Loucy (cell line): ENCODE results near the gene CTSF.

Experiments
- H2AFZ ChIP-seq: fragments of 200-600 bp; sonication (generic); 2 replicates; pipeline ENCODE4 v1.6.0; 2016; ENCODE audit warnings: antibody characterized with exemption, mild to moderate bottlenecking, low read length, moderate library complexity
- H3F3A ChIP-seq: fragments of 200-600 bp; 2 replicates; pipeline ENCODE4 v1.6.0; 2016; ENCODE audit warnings: antibody characterized with exemption, low read depth, mild to moderate bottlenecking
- H3K27me3 ChIP-seq: fragments of 200-600 bp; sonication (generic); 2 replicates; pipeline ENCODE4 v1.6.1; 2014; ENCODE audit warnings: low read length, mild to moderate bottlenecking; ENCODE audit not compliant: insufficient read depth, poor library complexity, severe bottlenecking
- H3K36me3 ChIP-seq: fragments of 200-600 bp; sonication (generic); 2 replicates; pipeline ENCODE4 v1.6.1; 2016; ENCODE audit warnings: low read length; ENCODE audit not compliant: insufficient read depth
- H3K4me1 ChIP-seq: fragments of 200-600 bp; sonication (generic); 2 replicates; pipeline ENCODE4 v1.5.1; 2014; ENCODE audit warnings: low read length, mild to moderate bottlenecking; ENCODE audit not compliant: insufficient read depth, poor library complexity, severe bottlenecking
- H3K4me2 ChIP-seq: fragments of 200-600 bp; sonication (generic); 2 replicates; pipeline ENCODE4 v1.6.0; 2014; ENCODE audit warnings: antibody characterized with exemption, low read length, low read depth, mild to moderate bottlenecking; ENCODE audit not compliant: poor library complexity, severe bottlenecking
- H3K4me3 ChIP-seq: fragments of 200-600 bp; sonication (generic); 2 replicates; pipeline ENCODE4 v1.5.1; 2014; ENCODE audit warnings: low read length, mild to moderate bottlenecking, mixed read lengths; ENCODE audit not compliant: poor library complexity, severe bottlenecking
- H3K79me2 ChIP-seq: fragments of 200-600 bp; sonication (generic); 2 replicates; pipeline ENCODE4 v1.6.1; 2014; ENCODE audit warnings: low read length; ENCODE audit not compliant: insufficient read depth
- H3K9ac ChIP-seq: fragments of 200-600 bp; sonication (generic); 2 replicates; pipeline ENCODE4 v1.6.0; 2014; ENCODE audit warnings: mild to moderate bottlenecking, low read depth, low read length, moderate library complexity; ENCODE audit not compliant: poor library complexity, severe bottlenecking
- H3K9me2 ChIP-seq: fragments of 200-600 bp; sonication (generic); replicated peaks from 2 replicates; pipeline ENCODE4 v1.6.1; 2016; ENCODE audit warnings: low read depth, low read length, mixed read lengths
- H3K9me3 ChIP-seq: fragments of 200-600 bp; sonication (generic); 2 replicates; pipeline ENCODE4 v1.6.1; 2014; ENCODE audit warnings: mild to moderate bottlenecking, antibody characterized with exemption, low read length, low read depth; ENCODE audit not compliant: insufficient read depth
- H4K20me1 ChIP-seq: fragments of 200-600 bp; sonication (generic); 2 replicates; pipeline ENCODE4 v1.6.0; 2014; ENCODE audit warnings: antibody characterized with exemption, low read length, mild to moderate bottlenecking; ENCODE audit not compliant: insufficient read depth, poor library complexity, severe bottlenecking
- EZH2phosphoT487 ChIP-seq: fragments of 200-600 bp; IDR thresholded peaks from 2 replicates; pipeline ENCODE4 v1.6.1; 2018; ENCODE audit warnings: antibody characterized with exemption, mild to moderate bottlenecking, moderate library complexity, borderline replicate concordance
- TF ChIP-seq, protein P1 (sequence below): fragments of 200-600 bp; sonication (generic); conservative IDR thresholded peaks from 2 replicates; pipeline ENCODE4 v1.5.1; 2014; ENCODE audit warnings: mild to moderate bottlenecking, antibody characterized with exemption, low read length

Gene CTSF

DNA sequence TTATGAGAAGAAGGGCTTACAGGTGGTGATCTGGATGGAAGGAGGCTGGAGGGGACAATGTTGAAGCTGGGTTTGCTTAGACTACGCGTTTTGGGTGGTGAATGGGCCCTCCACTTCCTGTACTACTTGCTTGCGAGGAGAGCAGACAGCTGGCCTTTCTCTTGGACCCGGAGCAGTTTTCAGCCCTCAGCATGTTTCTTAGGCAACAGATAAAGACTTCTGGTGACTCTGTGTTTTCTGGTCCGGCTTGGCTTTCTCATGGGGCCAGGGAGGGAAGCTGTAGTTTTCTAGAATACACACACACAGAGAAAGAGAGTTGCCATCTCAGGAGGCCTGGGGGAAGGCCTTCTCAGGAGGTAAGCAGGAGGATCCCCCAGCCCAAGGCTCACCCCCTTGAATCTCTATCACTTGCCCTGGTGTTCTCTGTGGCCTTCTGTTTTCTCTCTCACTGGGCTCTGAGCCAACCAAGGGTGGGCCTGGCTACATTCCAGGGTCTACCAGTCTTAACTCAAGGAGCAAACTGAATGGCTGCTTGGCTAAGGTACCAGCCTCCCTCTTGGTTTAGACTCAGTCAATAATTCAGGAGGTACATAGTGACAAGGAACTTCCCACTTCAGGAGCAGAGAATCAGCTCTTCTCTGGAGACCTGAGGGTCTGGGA lies 27.0 kb upstream of the CTSF start:
- Histone ChIP-seq H2AFZ (no peak overlapping the region), H3K4me2 (peak overlapping the region; percentile 96), H3K9me3 (no peaks in the 10 kb centered on the region), H3K27me3 (no peaks in the 10 kb centered on the region), H3K9me2 (no peaks in the 10 kb centered on the region), H3K79me2 (peaks cover 10% of the 10 kb centered on the region; the same call in 1 of the 2 replicates), H4K20me1 (no peaks in the 10 kb centered on the region), H3F3A (no peaks in the 10 kb centered on the region), H3K4me1 (peaks cover 14% of the 10 kb centered on the region), H3K9ac (peak overlapping the region; percentile 32), H3K36me3 (no peaks in the 10 kb centered on the region), H3K4me3 (peak overlapping the region; percentile 31)
- TF ChIP-seq, protein P1, sequence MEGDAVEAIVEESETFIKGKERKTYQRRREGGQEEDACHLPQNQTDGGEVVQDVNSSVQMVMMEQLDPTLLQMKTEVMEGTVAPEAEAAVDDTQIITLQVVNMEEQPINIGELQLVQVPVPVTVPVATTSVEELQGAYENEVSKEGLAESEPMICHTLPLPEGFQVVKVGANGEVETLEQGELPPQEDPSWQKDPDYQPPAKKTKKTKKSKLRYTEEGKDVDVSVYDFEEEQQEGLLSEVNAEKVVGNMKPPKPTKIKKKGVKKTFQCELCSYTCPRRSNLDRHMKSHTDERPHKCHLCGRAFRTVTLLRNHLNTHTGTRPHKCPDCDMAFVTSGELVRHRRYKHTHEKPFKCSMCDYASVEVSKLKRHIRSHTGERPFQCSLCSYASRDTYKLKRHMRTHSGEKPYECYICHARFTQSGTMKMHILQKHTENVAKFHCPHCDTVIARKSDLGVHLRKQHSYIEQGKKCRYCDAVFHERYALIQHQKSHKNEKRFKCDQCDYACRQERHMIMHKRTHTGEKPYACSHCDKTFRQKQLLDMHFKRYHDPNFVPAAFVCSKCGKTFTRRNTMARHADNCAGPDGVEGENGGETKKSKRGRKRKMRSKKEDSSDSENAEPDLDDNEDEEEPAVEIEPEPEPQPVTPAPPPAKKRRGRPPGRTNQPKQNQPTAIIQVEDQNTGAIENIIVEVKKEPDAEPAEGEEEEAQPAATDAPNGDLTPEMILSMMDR: no peak
- TF ChIP-seq EZH2phosphoT487: no peak

DNA sequence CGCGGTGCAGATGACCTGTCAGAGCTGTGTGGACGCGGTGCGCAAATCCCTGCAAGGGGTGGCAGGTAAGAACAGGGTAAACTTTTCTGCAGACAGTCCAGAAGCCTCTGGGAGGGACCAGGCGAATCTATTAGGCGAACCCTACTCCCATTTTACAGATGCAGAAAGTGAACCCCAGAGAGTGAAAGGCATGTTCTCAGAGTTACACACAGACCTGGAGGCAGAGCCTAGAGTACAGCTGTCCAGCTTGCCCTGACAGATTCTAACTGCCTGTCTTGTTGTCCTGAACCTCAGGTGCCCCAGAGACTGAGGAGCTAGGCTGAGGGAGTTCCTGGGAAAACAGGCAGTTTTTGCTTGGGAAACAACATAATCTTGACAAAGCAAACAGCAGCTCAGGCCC lies 25.2 kb upstream of the CTSF start:
- Histone ChIP-seq H2AFZ (peak overlapping the region; percentile 98; the same call in 1 of the 2 replicates), H3K79me2 (peaks cover 10% of the 10 kb centered on the region; the same call in 1 of the 2 replicates), H3K4me2 (peak overlapping the region; percentile 96), H3K9me3 (no peaks in the 10 kb centered on the region), H3K27me3 (no peaks in the 10 kb centered on the region), H3K36me3 (no peaks in the 10 kb centered on the region), H3K9me2 (no peaks in the 10 kb centered on the region), H3F3A (no peaks in the 10 kb centered on the region), H4K20me1 (no peaks in the 10 kb centered on the region), H3K9ac (peak overlapping the region; percentile 90), H3K4me3 (peak overlapping the region; percentile 99), H3K4me1 (peaks cover 14% of the 10 kb centered on the region)
- TF ChIP-seq, protein P1: no peak

DNA sequence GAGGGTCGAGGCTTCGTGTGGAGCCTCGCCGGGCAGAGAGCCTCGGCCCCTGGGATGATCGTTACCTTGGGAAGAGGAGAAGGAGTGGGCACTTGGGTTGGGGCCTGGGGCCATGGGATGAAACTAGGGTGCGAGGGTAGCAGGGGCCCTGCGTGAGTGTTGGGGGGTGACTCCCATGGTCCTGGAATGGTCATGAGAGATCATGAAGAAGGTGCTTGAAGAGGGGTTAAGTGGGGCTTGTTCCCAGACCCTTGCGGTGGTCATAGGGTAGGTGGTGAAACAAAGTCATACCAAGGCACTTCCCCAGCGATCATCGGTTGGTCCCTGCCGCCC lies 24.9 kb upstream of the CTSF start:
- no peaks in the 10 kb centered on the region for H4K20me1 ChIP-seq
- H3K4me2 ChIP-seq: peak overlapping the region; percentile 96
- no peaks in the 10 kb centered on the region for H3F3A ChIP-seq
- no peaks in the 10 kb centered on the region for H3K9me3 ChIP-seq
- no peak for TF ChIP-seq EZH2phosphoT487
- TF ChIP-seq, protein P1: no peak
- peak overlapping the region; percentile 98 for H2AFZ ChIP-seq
- H3K4me3 ChIP-seq: peak overlapping the region; percentile 99
- peak overlapping the region; percentile 90 for H3K9ac ChIP-seq
- no peaks in the 10 kb centered on the region for H3K27me3 ChIP-seq
- H3K4me1 ChIP-seq: peaks cover 14% of the 10 kb centered on the region
- no peaks in the 10 kb centered on the region for H3K9me2 ChIP-seq
- peaks cover 10% of the 10 kb centered on the region; the same call in 1 of the 2 replicates for H3K79me2 ChIP-seq
- no peaks in the 10 kb centered on the region for H3K36me3 ChIP-seq
